GM21737 (cell line): Measurements from ENCODE around the gene KAZN.

Experiments used
- ATAC-seq: cut with Tn5 transposase; IDR thresholded peaks from one replicate; pipeline ENCODE4 v1.9.1; 2021; ENCODE audit warnings: mild to moderate bottlenecking, moderate library complexity; ENCODE audit not compliant: unreplicated experiment

The KAZN gene

GRCh38 chr1:14738235-14738634 is 139.8 kb downstream of the KAZN start:
- no peak for ATAC-seq

- no peak for ATAC-seq
Observed at GRCh38 chr1:14738647-14739046, 140.2 kb downstream of the KAZN start.

GRCh38 chr1:14739082-14739832 is 140.8 kb downstream of the KAZN start:
- ATAC-seq, result no peak

DNA sequence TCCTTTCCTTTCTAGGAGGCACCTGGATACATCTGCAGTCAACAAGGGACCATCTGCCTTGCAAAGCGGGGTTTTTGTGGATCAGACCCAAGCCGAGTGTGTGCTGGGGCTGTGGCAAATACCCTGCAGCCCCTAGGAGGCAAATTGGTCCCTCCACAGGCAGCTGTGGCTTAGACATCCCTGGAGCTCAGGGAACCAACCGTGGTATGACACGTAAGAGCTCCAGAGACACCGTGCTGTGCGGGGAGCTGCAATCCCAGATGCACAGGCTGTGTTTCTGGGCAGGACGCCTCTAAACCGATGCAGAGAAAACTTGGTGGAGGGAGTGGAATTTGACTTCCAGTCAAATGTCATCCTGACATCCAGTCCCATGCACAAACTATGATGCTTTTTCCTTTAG is 141.5 kb downstream of the KAZN start:
- ATAC-seq, result no peak

DNA sequence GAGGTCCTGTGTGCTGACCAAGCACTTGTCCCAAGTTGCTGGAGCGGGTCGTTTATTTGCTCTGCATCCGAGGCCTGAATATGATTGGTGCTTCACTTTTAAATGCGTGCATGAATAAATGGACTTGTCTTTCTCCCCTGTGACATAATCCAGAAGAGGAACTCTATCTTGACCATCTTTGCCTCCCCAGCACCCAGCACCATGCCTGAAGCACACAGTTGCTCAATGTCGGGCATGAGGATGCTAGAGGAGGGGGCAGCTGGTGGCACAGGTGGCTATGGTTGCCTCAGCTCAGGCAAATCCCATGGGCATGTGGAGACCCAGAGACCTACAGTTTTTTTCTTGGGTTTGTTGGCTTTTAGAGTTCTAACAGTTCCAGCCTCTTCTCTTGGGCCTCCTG is 142.6 kb downstream of the KAZN start:
- no peak for ATAC-seq

DNA sequence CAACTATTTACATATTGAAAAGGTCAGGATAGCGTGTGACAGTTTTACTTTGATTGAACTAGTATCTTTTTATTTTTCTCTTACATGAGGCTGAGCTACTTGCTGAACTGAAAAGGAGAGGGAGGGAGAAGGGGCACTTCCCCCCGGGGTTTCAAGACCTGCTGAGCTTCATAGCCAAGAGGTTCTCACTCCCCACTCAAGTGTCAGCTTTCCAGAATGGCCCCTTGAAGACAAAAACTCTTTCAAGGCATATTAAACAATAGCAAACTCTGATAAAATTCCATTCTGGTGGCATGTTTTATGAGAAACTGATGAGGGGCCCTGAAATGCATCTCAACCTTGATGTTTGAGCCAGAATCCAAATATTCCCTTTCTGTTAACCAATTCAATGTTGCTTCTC is 143.0 kb downstream of the KAZN start:
- no peak for ATAC-seq

GRCh38 chr1:14742181-14742980 is 143.9 kb downstream of the KAZN start:
- no peak for ATAC-seq

DNA sequence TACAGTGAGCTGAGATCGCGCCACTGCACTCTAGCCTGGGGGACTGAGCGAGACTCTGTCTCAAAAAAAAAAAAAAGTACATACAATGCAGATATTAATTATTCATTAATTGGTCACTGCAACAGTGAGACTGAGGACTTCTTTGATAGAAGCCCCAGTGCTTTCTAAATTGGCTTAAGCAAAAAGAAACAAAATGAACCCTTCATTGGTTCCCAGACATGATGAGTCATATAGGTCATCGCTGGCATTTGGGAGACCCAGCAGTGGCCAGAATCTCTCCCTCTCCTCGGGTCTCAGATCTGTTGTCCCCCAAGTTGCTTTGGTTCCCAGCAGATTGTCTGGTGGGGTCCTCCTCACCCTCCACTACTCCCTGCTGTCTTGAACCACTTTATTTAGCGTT is 144.9 kb downstream of the KAZN start:
- ATAC-seq, result no peak

- no peak for ATAC-seq
Observed at GRCh38 chr1:14745001-14745720, 146.7 kb downstream of the KAZN start.

DNA sequence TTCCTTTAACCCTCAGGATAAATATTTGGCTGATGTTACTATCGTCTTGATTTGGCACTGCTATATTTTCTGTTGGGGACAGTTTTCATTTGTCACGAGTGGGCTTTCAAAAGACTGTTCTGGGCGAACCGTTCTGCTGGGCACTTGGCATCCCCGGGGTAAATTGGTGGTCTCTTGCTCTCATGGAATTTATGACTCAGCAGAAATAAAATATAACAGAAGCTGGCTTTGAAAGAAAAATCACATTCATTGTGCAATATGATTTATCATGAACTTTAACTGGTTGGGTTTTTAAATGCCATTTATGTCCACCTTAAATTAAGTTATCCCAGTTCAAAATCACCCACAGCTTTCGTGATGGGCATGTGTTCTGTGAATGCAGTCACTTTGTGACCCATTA is 147.3 kb downstream of the KAZN start:
- ATAC-seq, result no peak

DNA sequence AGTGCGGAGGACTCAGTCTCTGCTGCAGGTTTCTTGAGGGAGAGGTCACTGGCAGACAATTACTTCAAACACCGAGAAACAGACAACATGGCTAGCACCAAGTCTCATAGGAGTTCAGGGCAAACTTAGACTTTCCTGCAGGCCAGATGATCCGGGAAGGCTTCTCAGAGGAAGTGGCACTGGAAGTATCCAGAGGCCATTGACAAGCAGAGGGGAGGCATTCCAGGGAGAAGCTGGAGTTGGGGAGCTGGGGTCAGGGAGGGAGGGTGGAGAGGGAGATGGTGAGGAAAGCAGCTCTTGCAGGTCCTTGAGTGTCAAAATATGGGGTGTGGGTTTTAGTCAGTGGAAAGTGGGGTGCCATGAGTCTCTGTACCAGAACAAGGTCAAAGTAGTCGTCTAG is 147.9 kb downstream of the KAZN start:
- ATAC-seq, result no peak

GRCh38 chr1:14748151-14748550 is 149.7 kb downstream of the KAZN start:
- ATAC-seq, result no peak

DNA sequence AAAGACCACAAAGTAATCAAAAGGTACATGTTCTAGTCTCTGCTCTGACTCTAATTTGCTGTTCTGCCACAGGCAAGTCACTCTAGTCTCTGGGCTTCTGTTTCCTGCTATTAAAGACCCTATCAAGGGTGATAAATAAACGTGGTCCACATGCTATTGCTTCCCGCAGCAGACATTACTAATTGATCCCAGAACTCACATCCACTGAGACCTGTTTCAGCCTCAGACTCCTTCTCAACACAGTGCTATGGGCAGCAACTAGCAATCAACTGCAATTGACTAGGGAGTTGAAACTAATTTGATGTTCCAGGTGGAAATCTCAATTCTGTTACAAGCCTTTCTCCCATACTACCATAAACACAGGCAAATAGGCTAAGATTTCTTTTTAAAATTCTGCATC is 150.5 kb downstream of the KAZN start:
- no peak for ATAC-seq

- ATAC-seq, result no peak
Observed at GRCh38 chr1:14750490-14750889, 152.0 kb downstream of the KAZN start.

- ATAC-seq, result no peak
Observed at GRCh38 chr1:14755518-14756252, 157.2 kb downstream of the KAZN start.

- ATAC-seq, result no peak
Observed at GRCh38 chr1:14756589-14757285, 158.3 kb downstream of the KAZN start.

GRCh38 chr1:14757286-14757625 is 158.8 kb downstream of the KAZN start:
- ATAC-seq, result no peak

DNA sequence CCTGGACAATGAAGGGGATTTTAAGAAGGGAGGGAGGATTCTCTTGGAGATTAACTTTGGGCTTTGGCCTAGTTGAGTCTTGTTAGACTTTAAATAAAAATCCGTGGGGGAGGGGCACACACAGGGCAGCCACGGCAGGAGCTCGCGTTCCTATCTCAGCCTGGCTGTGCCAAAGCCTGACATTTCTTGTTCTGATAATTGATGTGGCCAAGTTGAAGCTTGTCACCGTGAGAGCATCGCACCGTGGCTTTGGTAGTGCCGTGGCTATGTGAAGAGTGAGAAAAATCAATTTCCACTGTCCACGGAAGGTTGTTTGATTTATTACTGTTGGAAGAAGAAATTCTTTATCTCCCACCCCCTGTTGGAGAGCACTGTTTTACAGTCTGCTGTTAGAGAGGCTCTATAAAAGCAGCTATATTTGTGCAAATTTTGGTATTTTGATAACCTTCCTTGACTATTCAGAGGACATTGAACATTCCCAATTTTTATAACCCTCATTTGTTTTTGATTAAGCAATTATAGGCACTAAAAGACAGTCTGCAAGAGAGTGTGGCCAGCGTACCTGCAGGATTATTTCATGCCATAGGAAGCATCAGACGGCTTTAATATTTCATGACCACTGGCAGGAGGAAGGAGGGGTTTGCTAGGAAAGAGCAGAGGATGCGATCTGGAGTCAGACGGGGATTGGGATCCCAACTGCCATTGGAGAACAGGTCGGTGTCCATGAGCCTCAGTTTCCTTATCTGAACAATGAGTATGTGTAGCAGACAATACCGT is 160.7 kb downstream of the KAZN start:
- ATAC-seq, result no peak

- ATAC-seq, result no peak
Observed at GRCh38 chr1:14759843-14760242, 161.4 kb downstream of the KAZN start.

DNA sequence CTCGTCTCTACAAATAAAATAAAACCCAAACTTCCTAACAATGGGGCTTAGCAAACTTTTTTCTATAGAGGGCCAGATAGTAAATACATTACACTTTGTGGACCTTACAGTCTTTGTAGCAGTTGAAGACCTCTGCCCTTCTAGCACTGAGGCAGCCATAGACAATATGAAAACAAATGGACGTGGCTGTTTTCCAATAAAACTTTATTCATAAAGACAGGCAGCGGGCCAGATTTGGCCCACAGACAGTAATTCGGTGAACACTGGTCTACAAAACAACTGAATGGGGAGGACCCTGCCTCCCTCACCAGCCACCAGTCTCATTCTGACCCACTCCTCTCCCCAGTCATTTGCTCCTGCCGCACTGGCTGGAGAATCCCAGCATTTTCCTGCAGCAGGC is 162.3 kb downstream of the KAZN start:
- no peak for ATAC-seq
